Measurements from ENCODE around the gene ESR1.
"Not testable (repeated sequence)": the region's sequence is repeated elsewhere in the genome, so short reads cannot be mapped to it uniquely, and the experiment has no call there.

The ESR1 gene

DNA sequence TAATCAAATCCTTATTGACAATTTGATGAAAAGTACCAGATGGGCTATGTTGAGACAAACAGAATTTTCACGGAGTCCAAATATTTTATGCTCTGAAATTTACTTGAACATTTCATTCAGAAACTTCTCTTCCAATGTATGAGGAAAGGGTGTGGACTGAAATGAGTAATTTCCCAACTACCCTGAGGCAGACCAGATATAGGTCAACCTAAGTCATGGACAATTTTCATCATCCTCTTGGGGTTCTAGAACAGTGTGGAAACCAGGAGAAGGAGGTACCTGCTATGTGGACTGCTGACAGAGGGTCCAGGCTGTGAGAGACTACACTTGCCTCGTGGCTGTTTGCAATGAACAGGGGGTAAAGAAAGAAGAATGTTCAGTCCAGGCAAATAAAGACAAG is 323.0 kb downstream of the ESR1 start:
- no peak for DNase-seq (ENCODE audit: low read depth in 2 of 2)

DNA sequence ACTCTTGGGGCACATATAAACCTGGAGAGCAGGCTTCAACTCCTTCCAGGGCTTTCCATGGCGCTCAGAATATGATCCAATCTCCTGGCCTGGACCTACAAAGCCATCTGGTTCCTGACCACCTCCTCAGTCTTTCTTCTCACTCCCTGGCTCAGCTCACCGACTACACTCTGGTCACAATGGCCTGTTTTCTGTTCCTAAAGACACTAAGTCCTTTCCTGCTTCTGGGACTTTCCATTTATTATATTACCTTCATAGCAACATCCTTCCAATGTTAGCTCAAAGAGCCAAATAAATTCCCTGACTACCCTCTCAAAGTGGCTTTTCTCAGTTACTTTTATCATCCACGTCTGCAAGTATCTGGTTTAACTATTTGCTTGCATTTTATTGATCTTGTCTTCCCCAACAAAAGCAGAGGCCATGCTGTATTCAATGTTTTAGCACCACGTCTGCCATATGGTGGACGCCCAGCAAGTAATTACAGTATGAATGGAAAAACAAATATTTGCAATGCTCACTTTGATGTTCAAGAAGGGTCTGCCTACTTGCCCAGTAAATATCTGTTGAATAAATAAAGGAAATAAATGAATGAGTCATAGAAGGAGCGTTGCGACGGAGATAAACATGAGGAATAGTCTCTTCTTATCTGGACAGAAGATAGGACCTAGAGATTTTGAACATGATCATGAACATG is 328.4 kb downstream of the ESR1 start:
- DNase-seq (ENCODE audit: low read depth in 2 of 2): no peak

DNA sequence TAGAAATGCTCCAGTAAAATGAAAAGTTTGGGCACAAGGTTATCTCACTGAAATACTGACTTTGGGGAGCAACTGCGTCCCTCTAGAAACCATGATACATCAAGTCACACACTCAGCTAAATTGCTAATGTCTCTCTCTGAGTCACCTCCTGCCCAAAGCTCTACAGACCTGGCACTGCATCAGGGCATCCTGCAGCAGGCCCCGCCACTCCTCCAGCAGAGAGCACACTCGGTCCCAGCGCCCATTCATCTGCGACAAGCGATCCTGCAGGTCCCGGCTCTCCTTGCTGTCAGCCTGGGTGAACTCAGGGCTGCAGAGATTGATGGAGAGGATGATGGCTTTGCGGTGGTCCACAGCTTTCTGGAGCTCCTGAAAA is 329.0 kb downstream of the ESR1 start:
- no peak for DNase-seq (ENCODE audit: low read depth in 2 of 2)

- not testable (repeated sequence) for DNase-seq (ENCODE audit: low read depth in 2 of 2)
These were observed 330.9 kb downstream of the ESR1 start for GRCh38 chr6:152138344-152138743.

- no peak for DNase-seq (ENCODE audit: low read depth in 2 of 2)
These were observed 334.6 kb downstream of the ESR1 start for GRCh38 chr6:152142105-152142504.

- no peak for DNase-seq (ENCODE audit: low read depth in 2 of 2)
These were observed 335.9 kb downstream of the ESR1 start for GRCh38 chr6:152143359-152143758.

- DNase-seq (ENCODE audit: low read depth in 2 of 2): no peak
These were observed 338.9 kb downstream of the ESR1 start for GRCh38 chr6:152146385-152146784.

GRCh38 chr6:152147269-152147668 is 339.8 kb downstream of the ESR1 start:
- DNase-seq (ENCODE audit: low read depth in 2 of 2): no peak

GRCh38 chr6:152148412-152148811 is 340.9 kb downstream of the ESR1 start:
- DNase-seq (ENCODE audit: low read depth in 2 of 2): no peak

DNA sequence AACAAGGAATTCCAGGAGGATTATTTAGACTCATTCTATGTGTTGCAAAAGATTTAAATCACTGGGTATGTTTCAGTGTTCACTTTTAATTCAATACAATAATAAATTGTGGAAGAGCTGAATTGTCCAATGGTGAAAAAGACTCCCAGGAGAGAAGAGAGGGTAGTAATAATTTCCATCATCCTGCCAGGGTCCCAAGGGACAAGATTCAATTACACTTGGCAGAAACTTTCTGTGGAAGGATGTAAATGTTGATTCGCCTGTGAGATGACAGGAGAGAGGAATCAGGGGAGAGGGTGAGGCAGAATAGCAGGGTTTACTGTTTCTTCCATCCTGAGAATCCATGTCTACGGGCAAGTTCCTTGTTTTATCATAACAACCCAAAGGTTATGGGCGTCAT is 342.7 kb downstream of the ESR1 start:
- no peak for DNase-seq (ENCODE audit: low read depth in 2 of 2)

GRCh38 chr6:152151920-152152319 is 344.4 kb downstream of the ESR1 start:
- no peak for DNase-seq (ENCODE audit: low read depth in 2 of 2)

DNA sequence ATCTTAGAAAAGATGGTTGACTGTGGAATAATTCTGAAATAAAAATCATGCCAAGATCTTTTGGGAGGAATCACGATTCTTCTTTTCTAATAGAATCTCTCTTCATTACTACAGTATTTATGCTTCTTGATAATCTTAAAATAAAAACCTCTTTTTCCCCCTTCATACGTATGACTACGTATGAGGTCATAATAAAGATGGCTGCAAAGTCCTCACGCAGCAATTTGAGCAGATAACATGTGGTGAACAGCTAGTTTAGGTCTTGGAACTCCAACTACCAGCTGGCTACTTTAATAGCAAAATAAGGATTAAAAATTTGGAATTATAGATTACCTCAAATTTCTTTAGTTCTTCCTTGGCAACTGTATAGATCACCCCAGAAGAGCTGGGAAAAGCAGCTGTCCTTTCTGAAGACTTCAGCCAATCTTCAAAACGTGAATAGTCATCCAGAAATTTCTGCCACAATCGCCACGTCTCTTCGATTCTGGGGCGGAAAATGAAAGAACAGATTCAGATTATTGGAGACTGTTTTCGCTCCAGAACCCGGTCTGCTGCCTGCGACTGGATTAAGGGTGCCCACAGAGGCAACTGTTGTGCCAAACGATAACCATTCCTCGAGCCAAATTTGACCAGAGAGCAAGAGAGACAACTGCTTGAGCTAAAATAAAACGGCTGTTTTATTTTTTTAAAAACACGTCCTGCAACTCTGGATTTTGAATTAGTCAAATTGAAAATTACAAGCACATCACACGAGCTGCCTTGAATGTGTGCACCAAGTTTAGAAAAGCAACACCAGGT is 347.3 kb downstream of the ESR1 start:
- no peak for DNase-seq (ENCODE audit: low read depth in 2 of 2)

DNA sequence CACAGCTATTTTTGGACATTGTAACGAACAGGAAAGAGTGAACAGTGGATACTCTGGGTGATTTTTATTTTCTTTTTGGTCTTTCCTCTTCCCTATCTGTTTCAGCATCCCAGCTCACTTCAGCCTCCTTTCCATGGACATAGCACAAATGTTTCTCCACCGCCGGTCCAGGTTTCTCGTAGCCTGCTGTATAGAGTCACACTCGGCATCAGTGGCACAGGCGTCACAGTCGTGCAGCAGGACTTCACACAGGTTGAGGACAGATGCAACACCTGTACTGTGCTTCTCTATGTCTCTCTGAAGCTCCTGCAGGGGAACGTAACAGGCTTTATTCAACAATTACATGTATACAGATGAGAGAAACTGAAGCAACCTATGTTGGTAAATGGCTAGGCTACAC is 348.3 kb downstream of the ESR1 start:
- no peak for DNase-seq (ENCODE audit: low read depth in 2 of 2)

- no peak for DNase-seq (ENCODE audit: low read depth in 2 of 2)
These were observed 352.9 kb downstream of the ESR1 start for GRCh38 chr6:152160346-152160745.

DNA sequence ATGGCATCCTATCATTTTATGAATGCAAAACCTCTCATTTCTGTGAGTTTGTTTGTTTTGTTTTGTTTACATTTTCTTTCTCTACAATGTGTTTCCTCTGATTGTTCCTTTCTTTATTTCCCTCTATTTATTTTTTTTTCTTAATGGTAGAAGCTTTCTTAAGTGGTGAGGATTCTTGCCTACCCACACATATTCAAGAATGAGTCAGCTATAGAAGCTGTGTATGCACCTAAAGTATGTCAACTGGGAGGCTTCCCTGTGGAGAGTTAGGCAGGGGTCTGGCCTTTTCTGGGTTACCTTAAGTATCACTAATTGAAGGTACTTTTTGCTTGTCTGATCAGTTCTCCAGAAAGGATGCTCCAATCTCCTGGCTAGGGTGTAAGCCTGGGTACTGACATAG is 354.0 kb downstream of the ESR1 start:
- no peak for DNase-seq (ENCODE audit: low read depth in 2 of 2)

DNA sequence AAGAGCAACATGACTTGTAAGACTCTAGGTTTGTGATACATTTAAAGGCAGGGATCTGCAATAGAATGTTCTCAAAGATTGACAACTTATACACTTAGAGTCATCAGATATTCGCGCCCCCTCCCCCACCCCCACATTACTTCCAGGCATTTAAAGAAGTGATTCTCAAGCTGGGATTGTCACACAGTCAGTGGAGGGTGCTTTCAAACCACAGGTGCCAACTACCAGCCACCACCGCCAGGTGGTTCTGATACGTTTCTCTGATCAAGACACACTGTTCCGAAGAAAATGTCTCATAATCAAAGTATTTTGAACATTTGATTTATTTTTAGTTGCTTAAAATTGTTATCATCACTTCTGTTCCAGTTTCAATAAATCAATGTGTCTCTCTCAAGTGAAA is 357.5 kb downstream of the ESR1 start:
- DNase-seq (ENCODE audit: low read depth in 2 of 2): no peak

GRCh38 chr6:152166497-152166896 is 359.0 kb downstream of the ESR1 start:
- DNase-seq (ENCODE audit: low read depth in 2 of 2): no peak

- no peak for DNase-seq (ENCODE audit: low read depth in 2 of 2)
These were observed 359.4 kb downstream of the ESR1 start for GRCh38 chr6:152166897-152167296.

DNA sequence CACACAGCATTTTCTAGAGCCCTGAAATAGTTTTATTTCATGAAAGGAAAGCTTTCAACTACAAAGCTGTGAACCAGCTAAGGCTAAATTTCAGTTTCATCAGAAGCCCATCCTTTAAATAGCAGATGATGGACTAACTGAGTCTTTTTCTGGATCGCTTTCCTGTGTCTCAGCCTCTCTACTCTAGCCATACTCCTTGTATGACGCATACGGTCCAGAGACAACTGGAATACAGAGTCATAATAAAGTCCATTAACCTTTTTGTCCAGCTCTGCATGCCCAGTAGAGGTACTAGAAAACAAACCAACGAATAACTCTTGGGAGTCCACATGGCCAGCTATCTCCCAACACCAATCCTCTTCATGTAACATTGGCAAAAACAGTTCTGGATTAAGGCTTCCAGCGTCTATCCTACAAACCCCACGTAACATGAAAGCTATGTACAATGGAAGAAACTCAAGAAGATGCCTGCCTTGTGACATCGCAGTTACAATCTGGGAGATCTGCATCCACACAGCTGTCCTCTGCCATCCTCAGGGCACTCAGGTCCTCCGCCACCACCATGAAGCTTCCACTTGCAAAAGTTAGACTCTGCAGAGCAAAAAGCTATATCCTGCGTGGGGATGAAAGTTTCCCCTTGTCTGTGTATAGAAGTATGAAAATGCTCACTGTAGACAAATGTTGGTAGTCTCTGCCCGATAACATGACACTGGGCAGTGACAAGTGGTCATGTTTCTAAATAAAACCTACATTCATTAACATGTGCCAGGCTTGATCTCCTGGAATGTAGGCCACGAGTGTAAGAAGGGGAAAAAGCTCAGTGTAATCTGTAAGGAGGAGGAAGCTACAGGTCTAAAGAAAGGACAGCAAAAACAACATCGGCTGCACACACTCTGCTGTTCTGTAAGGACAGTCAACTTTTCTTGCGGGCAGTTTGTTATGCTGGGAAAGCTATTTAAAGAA is 360.4 kb downstream of the ESR1 start:
- DNase-seq (ENCODE audit: low read depth in 2 of 2): no peak

DNA sequence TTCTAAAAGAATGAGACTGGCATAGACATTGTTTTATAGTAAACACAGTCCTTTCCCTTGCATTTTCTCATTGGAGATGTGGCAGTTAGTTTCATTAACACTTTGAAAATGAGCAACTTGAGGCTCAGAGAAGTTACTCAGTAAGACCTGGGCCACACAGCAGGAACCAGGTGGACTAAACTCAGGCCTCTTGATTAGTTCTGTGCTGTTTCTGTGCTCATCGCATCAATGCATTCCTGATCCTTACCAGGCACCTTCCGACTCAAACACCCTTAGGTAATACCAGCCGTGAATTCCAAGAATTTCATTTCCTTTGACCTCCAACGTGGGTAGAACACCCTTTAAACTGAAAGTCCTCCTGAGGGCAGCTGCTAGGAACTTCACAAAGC is 362.8 kb downstream of the ESR1 start:
- DNase-seq (ENCODE audit: low read depth in 2 of 2): no peak

- peak; percentile 49 to 64 for DNase-seq (ENCODE audit: low read depth in 2 of 2)
These were observed 363.5 kb downstream of the ESR1 start for GRCh38 chr6:152170702-152171667.
